ENCODE data around the gene HUNK. TPM values are rescaled to one million over a fixed set of nuclear protein-coding genes. Genes with fewer than 3 reads are reported as not detected.
A peak's percentile ranks its signal among the peaks of the same experiment; 100 is the strongest.
"Not testable (repeated sequence)": the region's sequence is repeated elsewhere in the genome, so short reads cannot be mapped to it uniquely, and the experiment has no call there.

The HUNK gene
- total and polyA plus RNA-seq, 2 donors (not counting 1 experiment from before 2014, with no cell fraction given): 0.01 to 0.07 TPM

- 39% methylated on average over 5 of the region's 6 CpGs for WGBS (ENCODE audit: insufficient coverage)
- H3K9me3 Mint-ChIP-seq (ENCODE audit: insufficient read depth): no peaks in the 10 kb centered on the region
- H3K4me3 ChIP-seq (ENCODE audit: control extremely low read depth in 1 of 5, extremely low read depth in 1 of 5, insufficient read depth in 1 of 5, low read depth in 2 of 5, low read length in 4 of 5): no peak overlapping the region
- H3K9me3 ChIP-seq (ENCODE audit: control extremely low read depth in 1 of 3, control insufficient read depth in 2 of 3, insufficient read depth in 1 of 3, low read length in 2 of 3): peaks cover 0 to 8% (median 0%) of the 10 kb centered on the region in 3 donors
- no peak overlapping the region for H3K27ac ChIP-seq (ENCODE audit: low read length in 2 of 2)
- no peak overlapping the region for H3K4me2 ChIP-seq (replicated peaks; ENCODE audit: low read depth, low read length, poor library complexity, severe bottlenecking)
- H3K4me3 Mint-ChIP-seq: no peak overlapping the region
- H3K27ac Mint-ChIP-seq: no peak overlapping the region
- ChIA-PET POLR2A (no interaction called here), CTCF (interaction anchor here (1.0 kb wide), 1 partner anchor 9 kb away, joined by 3 read pairs; no protein-coding TSS in a partner anchor)
- intact Hi-C loops (cut with micrococcal nuclease): loop anchor here (5.0 kb wide), 2 partner anchors 212 to 733 kb away; partner anchors contain the start of gene SOD1
- H3K36me3 ChIP-seq (replicated peaks in 1 of 2; ENCODE audit: control extremely low read depth in 1 of 2, control insufficient read depth in 1 of 2, extremely low read depth in 1 of 2, insufficient read depth in 2 of 2, low read length in 1 of 2): no peaks in the 10 kb centered on the region
- H3K4me1 ChIP-seq (ENCODE audit: control insufficient read depth in 2 of 2, insufficient read depth in 2 of 2, low read length in 2 of 2): peaks cover 18 to 22% of the 10 kb centered on the region in 2 donors
- peaks cover 38% of the 10 kb centered on the region for H3K27me3 Mint-ChIP-seq
- no peak for ATAC-seq (ENCODE audit: low read depth)
- H2AFZ ChIP-seq (ENCODE audit: insufficient read depth, low read depth, low read length, poor library complexity, severe bottlenecking): no peak overlapping the region
- peaks cover 10% of the 10 kb centered on the region for H3K4me1 Mint-ChIP-seq
- no peak for TF ChIP-seq EZH2 (IDR thresholded peaks at IDR 0.05; ENCODE audit: borderline replicate concordance, insufficient read depth, low read depth, low read length, poor library complexity, severe bottlenecking)
- TF ChIP-seq, protein P1, sequence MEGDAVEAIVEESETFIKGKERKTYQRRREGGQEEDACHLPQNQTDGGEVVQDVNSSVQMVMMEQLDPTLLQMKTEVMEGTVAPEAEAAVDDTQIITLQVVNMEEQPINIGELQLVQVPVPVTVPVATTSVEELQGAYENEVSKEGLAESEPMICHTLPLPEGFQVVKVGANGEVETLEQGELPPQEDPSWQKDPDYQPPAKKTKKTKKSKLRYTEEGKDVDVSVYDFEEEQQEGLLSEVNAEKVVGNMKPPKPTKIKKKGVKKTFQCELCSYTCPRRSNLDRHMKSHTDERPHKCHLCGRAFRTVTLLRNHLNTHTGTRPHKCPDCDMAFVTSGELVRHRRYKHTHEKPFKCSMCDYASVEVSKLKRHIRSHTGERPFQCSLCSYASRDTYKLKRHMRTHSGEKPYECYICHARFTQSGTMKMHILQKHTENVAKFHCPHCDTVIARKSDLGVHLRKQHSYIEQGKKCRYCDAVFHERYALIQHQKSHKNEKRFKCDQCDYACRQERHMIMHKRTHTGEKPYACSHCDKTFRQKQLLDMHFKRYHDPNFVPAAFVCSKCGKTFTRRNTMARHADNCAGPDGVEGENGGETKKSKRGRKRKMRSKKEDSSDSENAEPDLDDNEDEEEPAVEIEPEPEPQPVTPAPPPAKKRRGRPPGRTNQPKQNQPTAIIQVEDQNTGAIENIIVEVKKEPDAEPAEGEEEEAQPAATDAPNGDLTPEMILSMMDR (IDR thresholded peaks at IDR 0.05): no peak
- no peaks in the 10 kb centered on the region for H4K20me1 ChIP-seq (ENCODE audit: control insufficient read depth, insufficient read depth, low read length, poor library complexity, severe bottlenecking)
- no peak for DNase-seq
- peaks cover 0 to 56% (median 23%) of the 10 kb centered on the region in 4 experiments for H3K27me3 ChIP-seq (replicated peaks in 1 of 4; ENCODE audit: control extremely low read depth in 1 of 4, control insufficient read depth in 3 of 4, insufficient read depth in 4 of 4, low read length in 3 of 4)
- H3K9ac ChIP-seq (ENCODE audit: low read length): no peak overlapping the region
- no peaks in the 10 kb centered on the region for H3K79me2 ChIP-seq (ENCODE audit: control insufficient read depth, insufficient read depth, low read length)
Measured at GRCh38 chr21:31869750-31870149, 3.1 kb upstream of the HUNK start.

GRCh38 chr21:31870472-31871193 is 2.2 kb upstream of the HUNK start:
- POLR2A ChIA-PET: no interaction called here
- DNase-seq (no peak), ATAC-seq (ENCODE audit: low read depth) (no peak)
- Mint-ChIP-seq H3K27ac (no peak overlapping the region), H3K9me3 (ENCODE audit: insufficient read depth) (no peaks in the 10 kb centered on the region), H3K4me3 (no peak overlapping the region), H3K27me3 (peaks cover 41% of the 10 kb centered on the region), H3K4me1 (peaks cover 10% of the 10 kb centered on the region)
- 91% methylated on average over 4 of the region's 8 CpGs for WGBS (ENCODE audit: insufficient coverage)
- Histone ChIP-seq H3K4me1 (ENCODE audit: control insufficient read depth in 2 of 2, insufficient read depth in 2 of 2, low read length in 2 of 2) (peaks cover 22% of the 10 kb centered on the region in 2 donors), H3K9ac (ENCODE audit: low read length) (no peak overlapping the region), H3K27me3 (replicated peaks in 1 of 4; ENCODE audit: control extremely low read depth in 1 of 4, control insufficient read depth in 3 of 4, insufficient read depth in 4 of 4, low read length in 3 of 4) (peaks cover 0 to 65% (median 24%) of the 10 kb centered on the region in 4 experiments), H3K9me3 (ENCODE audit: control extremely low read depth in 1 of 3, control insufficient read depth in 2 of 3, insufficient read depth in 1 of 3, low read length in 2 of 3) (peaks cover 0 to 9% (median 0%) of the 10 kb centered on the region in 3 donors), H3K79me2 (ENCODE audit: control insufficient read depth, insufficient read depth, low read length) (no peaks in the 10 kb centered on the region), H3K4me2 (replicated peaks; ENCODE audit: low read depth, low read length, poor library complexity, severe bottlenecking) (no peak overlapping the region), H3K4me3 (ENCODE audit: control extremely low read depth in 1 of 5, extremely low read depth in 1 of 5, insufficient read depth in 1 of 5, low read depth in 2 of 5, low read length in 4 of 5) (no peak overlapping the region), H3K36me3 (replicated peaks in 1 of 2; ENCODE audit: control extremely low read depth in 1 of 2, control insufficient read depth in 1 of 2, extremely low read depth in 1 of 2, insufficient read depth in 2 of 2, low read length in 1 of 2) (no peaks in the 10 kb centered on the region), H2AFZ (ENCODE audit: insufficient read depth, low read depth, low read length, poor library complexity, severe bottlenecking) (no peak overlapping the region), H4K20me1 (ENCODE audit: control insufficient read depth, insufficient read depth, low read length, poor library complexity, severe bottlenecking) (no peaks in the 10 kb centered on the region), H3K27ac (ENCODE audit: low read length in 2 of 2) (no peak overlapping the region)
- no peak for TF ChIP-seq EZH2 (IDR thresholded peaks at IDR 0.05; ENCODE audit: borderline replicate concordance, insufficient read depth, low read depth, low read length, poor library complexity, severe bottlenecking)
- TF ChIP-seq, protein P1 (IDR thresholded peaks at IDR 0.05): no peak
- CTCF ChIA-PET: interaction anchor here (1.0 kb wide), 1 partner anchor 10 kb away, joined by 3 read pairs; no protein-coding TSS in a partner anchor
- intact Hi-C loops (cut with micrococcal nuclease): loop anchor here (5.0 kb wide), 1 partner anchor 213 kb away; the partner anchor contains the start of gene SOD1

DNA sequence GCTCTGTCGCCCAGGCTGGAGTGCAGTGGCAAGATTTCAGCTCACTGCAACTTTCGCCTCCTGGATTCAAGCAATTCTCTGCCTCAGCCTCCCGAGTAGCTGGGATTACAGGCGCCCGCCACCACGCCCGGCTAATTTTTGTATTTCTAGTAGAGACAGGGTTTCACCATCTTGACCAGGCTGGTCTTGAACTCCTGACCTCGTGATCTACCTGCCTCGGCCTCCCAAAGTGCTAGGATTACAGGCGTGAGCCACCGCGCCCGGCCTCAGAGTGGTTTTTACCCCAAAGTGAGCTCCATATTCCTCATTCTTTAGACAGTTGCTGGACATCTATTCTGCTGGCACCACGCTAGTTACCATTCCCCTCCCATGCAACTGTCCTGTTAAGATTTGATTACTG is 1.4 kb upstream of the HUNK start:
- H2AFZ ChIP-seq (ENCODE audit: insufficient read depth, low read depth, low read length, poor library complexity, severe bottlenecking); H3K27ac ChIP-seq (ENCODE audit: low read length in 2 of 2); H3K27ac Mint-ChIP-seq; H3K9me3 Mint-ChIP-seq (ENCODE audit: insufficient read depth); H3K4me2 ChIP-seq (replicated peaks; ENCODE audit: low read depth, low read length, poor library complexity, severe bottlenecking); POLR2A ChIA-PET; H3K36me3 ChIP-seq (replicated peaks in 1 of 2; ENCODE audit: control extremely low read depth in 1 of 2, control insufficient read depth in 1 of 2, extremely low read depth in 1 of 2, insufficient read depth in 2 of 2, low read length in 1 of 2); H3K9ac ChIP-seq (ENCODE audit: low read length); H4K20me1 ChIP-seq (ENCODE audit: control insufficient read depth, insufficient read depth, low read length, poor library complexity, severe bottlenecking); ATAC-seq (ENCODE audit: low read depth); H3K79me2 ChIP-seq (ENCODE audit: control insufficient read depth, insufficient read depth, low read length); DNase-seq; H3K4me3 ChIP-seq (ENCODE audit: control extremely low read depth in 1 of 5, extremely low read depth in 1 of 5, insufficient read depth in 1 of 5, low read depth in 2 of 5, low read length in 4 of 5); H3K9me3 ChIP-seq (ENCODE audit: control extremely low read depth in 1 of 3, control insufficient read depth in 2 of 3, insufficient read depth in 1 of 3, low read length in 2 of 3): not testable (repeated sequence)
- WGBS (ENCODE audit: insufficient coverage): 96% methylated on average over 12 of the region's 14 CpGs
- peaks cover 0 to 64% (median 24%) of the 10 kb centered on the region in 4 experiments for H3K27me3 ChIP-seq (replicated peaks in 1 of 4; ENCODE audit: control extremely low read depth in 1 of 4, control insufficient read depth in 3 of 4, insufficient read depth in 4 of 4, low read length in 3 of 4)
- Mint-ChIP-seq H3K4me3 (peak overlapping the region; percentile 91), H3K27me3 (peaks cover 48% of the 10 kb centered on the region), H3K4me1 (peaks cover 10% of the 10 kb centered on the region)
- intact Hi-C loops (cut with micrococcal nuclease): loop anchor here (5.0 kb wide), 1 partner anchor 214 kb away; the partner anchor contains the start of gene SOD1
- CTCF ChIA-PET: interaction anchor here (0.9 kb wide), 1 partner anchor 18 kb away, joined by 3 read pairs; no protein-coding TSS in a partner anchor
- peaks cover 15 to 22% of the 10 kb centered on the region in 2 donors for H3K4me1 ChIP-seq (ENCODE audit: control insufficient read depth in 2 of 2, insufficient read depth in 2 of 2, low read length in 2 of 2)

All from B cell (primary cell).